Measurements from ENCODE around the gene HOTAIR.

HOTAIR gene

DNA sequence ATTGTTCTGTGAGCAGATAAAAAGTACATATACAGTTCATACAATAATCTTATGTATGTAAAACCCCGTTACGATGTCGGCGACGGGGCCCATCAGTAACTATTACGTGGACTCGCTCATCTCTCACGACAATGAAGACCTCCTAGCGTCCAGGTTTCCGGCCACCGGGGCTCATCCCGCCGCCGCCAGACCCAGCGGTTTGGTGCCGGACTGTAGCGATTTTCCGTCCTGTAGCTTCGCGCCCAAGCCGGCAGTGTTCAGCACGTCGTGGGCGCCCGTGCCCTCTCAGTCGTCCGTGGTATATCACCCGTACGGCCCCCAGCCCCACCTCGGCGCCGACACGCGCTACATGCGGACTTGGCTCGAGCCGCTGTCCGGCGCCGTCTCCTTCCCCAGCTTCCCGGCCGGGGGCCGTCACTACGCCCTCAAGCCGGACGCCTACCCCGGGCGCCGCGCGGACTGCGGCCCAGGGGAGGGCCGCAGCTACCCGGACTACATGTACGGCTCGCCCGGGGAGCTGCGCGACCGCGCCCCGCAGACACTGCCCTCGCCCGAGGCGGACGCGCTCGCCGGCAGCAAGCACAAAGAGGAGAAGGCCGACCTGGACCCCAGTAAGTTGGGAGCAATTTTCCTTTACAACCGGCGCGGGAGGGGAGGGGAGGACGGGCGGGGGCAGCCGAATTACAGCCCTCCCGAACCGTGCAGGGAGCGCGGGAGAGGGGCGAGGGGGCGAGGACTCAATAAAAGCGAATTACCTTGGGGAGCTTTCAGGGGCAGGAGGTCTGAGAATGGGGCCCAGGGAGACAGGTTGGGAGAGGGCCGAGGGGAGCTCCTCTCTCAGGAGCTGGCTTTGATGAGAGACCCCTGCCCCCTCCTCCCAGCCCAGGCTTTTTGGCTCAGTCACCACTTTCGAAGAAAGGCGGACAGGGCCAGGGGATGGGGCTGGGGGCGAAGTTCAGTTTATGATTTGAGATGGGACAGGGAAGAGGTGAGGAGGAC lies 25.7 kb upstream of the HOTAIR start, which contains the start of gene HOXC9:
Gene HOXC9 (plus strand): TSS at position 46 of the 999 bp plus-strand sequence. CDS start 28 bp downstream, at position 74.
- DNase-seq (ENCODE audit: low spot score): no peak

DNA sequence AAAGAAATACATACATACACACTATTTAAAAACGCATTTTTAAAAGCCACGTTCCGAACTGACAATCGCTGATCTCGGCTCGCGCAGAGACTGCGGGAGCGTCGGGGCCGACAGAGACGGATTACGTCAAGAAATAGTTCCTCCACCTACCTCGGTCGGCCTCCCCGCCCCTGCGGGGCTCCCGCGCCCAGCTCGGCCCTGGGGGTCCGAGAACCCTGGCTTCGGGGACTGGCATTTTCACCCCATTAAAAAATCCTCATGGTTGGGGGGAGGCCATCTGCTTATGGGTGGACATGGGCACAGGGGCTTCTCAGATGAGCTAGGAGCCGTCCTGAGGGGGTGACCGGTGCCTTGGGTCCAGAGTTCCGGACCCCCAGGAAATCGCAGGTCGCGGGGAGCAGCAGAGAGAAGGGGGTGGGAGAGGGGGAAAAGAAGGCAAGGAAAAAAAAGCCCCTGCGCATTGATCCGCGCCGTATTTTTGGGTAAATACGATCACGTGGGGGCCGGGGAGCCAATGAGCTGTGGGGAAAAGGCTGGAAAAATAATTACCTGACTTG lies 24.9 kb upstream of the HOTAIR start:
- DNase-seq (ENCODE audit: low spot score): no peak

DNA sequence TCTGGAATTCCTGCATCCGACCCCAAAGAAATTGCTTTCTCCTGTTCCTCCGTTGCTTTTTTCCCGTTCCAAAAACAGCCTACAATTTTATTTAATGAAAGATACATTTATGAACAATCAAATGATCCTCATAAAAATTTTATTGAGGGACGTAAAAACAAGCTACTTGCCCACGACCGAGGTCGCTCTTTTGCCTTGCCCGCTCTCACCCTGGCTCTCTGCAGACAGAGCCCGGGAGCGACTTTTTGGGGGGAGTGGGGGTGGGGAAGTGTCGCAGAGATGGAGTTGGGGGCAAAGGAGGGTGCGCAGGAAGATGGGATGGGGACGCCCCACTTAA lies 24.1 kb upstream of the HOTAIR start:
- DNase-seq (ENCODE audit: low spot score): no peak

DNA sequence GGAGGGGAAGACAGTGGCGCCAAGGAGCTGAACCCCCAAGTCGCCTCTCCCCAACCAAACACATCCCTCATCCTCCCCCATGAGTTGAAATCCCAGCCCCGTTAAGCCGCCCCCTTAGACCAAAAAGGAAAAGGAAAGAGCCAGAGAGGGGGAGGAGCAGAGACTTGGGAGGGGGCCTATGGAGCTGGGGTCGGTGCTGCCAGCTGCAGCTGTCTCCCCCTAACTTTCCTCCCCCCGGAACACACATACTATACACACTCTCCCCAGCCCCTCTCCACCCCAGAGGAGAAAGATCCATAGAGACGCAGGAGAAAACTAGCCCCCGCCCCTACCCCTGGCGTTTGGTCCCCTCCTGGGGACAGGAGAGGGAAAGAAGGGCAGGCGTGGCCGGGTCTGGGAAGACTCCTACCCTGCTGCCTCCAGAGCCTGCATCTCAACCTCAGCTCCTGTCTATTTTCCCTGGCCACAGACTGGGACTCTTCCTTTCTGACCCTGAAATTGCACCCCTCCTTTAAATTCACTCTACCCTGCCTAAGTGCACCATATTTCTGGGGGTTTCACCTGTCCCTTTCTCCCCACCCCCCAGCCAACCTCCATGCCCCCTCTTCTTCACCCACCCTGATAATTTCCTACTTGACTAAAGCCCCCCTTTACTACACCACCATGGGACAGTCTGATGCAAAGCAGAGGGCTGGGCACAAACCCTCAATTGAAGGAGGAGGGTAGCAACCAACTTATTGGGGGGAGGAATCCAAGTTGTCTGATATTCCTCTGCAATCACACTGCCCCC lies 23.6 kb upstream of the HOTAIR start:
- no peak for DNase-seq (ENCODE audit: low spot score)

DNA sequence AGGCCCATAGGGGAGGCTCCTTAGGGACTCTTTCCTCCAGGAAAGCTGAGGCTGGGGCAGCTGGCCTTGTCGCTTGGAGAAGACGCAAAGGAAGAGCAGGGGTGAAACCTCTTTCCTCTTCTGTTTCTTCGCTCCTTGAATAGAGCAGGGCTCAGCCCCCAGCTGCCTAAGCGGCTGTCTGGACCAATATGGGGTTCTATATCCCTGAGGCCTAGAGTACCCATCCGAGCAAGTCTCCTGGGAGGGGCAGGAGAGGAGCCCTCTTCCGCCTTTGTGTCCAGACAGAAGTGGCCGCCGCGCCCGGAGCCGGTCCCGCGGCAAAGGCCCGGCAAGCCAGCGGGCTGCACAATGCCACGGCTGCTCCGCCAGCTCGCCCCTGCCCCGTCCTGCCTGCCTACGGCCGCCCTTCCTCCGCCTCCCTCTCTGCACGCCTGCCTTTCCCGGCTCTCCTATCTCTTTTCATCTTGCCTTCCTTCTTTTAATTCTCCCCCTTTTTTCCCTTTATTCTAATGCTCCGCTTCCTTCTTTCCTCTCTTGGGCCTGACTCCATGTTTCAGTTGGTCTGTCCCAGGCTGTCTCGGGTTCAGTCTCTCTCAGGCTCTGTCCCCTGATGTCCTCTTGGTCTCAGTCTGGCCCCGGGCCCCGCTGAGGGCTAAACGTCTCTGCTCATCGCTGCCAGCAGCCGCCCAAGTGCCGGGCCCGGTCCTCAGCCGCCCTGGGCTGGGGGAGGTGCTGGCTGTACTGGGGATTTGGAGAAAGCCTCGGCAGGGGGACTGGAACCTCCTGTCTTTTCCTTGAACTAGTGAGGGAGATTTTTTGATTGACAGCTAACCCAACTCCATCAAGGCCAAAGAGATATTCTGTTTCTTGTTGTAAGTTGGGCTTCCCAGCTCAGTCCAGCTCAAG lies 22.7 kb upstream of the HOTAIR start:
- DNase-seq (ENCODE audit: low spot score): no peak

DNA sequence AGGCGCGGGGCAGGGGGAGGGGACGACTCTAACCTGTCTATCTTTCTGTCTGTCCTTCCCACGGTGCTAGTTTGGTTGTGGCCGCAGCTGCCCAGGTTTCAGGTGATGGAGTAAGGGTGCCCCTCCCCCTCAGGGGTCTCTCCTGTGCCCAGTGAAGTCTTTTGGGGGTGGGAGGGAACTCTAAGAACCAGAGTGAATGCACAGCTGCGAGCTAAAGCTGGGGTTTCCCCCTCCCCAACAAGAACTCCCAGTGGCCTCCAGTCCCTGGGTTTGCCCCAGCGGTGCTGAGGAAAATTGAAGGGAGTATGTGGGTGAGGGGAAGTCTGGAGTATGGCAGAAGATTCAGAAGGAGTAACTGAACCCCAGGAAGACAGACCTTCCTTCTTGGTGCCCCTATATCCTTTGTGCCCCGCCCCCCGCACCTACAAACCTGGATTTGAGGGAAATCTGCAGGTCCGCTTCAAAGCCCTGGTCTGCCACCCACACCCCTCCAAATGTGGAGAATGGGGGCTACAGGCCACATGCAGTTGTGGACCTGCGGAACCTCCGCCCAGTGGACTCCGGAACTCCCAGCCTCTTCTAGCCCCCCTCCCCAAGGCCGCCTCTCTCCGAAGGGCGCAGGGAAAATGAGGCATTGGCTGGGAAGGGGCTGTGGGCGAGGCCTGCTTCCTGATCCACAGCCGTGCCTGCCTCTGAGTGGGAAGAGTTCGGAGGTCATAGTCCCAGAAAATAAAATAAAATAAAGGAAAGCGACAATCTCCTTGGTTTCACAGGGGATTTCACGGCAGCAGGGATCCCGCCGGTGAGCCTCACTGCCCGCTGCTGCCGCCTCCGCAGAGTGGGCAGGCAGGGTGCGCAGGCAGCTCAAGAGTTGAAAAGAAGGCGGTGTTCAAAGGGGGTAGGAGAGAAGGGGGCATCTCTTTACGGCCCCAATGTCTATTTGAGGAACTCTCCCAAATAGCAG lies 21.8 kb upstream of the HOTAIR start:
- DNase-seq (ENCODE audit: low spot score): no peak

DNA sequence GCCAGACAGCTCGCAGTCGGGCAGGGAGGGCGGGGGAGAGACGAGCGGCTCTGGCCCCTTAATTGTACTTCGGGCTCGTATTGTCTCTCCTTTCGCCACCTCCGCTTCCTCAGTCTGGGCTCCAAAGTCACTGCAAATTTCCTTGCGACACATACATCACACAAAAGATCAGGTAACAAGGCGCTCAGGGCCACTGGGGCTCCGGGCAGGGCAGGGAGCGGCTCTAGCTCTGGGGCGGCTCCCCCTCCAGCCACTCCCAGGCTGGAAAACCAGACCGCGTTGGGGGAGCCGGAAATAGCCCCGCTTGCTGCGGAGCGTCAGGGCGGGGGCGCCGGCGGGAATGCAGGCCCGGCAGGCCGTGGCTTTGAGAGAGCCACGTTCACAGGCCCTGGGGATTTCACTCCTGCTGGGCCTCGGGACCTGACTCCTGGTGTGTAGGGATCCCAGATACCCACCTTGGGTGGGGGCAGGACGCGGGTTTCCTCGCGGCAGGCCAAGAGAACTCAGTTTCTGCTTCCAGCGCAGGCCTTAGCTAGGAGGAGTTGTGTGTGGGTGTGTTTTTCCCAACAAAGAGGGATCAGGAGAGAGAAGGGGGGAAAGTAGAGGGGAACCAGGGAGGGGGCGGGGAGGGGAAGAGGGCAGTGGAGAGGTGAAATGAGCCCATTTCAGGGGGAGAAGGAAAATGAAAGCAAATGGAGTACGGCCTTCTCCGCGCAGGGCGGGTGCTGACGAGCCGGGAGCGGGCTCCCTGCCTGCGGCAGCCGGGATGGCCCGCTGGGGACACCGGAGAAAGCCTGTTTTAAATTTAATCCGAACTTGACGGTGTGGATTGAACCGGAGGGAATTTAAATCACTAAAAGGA lies 20.9 kb upstream of the HOTAIR start:
- DNase-seq (ENCODE audit: low spot score): no peak

DNA sequence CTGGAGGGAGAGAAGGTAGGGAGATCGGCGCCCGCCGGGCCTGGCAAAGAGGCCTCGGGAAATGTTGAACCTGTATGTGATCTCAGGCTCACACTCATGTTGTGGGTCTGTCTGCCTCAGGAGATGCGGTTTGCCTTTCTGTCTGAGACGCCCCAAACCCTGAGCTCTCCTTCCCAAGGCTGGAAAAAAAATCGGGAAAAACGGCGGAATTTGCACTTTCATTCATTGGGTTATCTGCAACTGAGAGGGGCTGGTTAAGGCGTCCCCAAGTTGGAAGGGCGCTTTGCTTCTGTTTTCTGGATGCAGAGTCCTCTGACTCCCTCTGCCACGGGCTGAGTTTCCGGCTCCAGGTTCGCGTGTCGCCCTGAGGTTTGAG lies 20.2 kb upstream of the HOTAIR start:
- no peak for DNase-seq (ENCODE audit: low spot score)

DNA sequence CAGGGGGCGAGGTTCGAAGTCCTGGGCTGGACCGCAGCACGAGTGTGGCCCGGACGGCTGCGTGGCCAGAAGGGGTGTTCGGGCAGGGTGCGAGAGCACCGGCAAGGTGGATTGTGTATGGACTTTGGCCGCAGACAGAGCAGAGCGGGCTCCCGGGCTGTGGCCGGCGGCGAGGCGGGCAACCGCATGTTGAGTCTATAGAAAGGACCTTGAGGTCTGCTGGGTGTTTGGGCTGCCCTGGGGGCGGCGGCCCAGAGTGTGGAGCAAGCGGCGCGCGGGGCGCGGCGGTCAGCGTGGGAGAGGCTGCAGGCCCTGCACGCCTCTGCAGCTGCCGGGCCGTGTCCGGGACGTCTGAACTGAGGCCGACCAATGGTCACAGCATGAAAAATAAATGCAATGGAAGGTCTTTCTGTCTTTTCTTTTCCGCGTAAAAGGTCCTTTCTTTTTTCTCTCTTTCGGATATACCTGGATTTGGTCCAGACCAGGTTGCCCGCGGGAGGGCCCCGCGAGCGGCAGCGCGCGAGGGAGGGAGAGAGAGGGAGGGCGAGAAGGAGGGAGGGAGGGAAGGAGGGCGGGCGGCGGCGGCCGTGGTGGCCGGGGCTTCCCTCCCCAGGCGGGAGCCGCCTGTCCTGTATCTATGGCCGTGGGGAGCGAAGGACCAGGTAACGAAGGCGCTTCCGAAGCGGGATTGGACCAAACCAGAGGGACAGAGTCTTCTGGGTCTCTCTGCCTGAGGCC lies 19.7 kb upstream of the HOTAIR start:
- no peak for DNase-seq (ENCODE audit: low spot score)

DNA sequence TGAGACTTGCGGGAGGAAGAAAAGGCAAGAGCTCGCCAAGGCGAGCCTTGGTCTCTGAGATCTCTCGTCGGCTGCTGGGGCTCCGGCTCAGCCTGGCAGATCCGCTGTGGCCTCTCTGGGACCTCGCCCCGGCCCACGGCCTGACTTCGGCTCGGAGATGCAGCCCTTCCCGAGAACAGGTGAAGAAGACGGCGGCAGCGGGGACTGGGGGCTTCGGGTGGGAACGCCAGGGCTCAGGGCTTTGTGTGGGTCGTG lies 19.2 kb upstream of the HOTAIR start:
- no peak for DNase-seq (ENCODE audit: low spot score)

DNA sequence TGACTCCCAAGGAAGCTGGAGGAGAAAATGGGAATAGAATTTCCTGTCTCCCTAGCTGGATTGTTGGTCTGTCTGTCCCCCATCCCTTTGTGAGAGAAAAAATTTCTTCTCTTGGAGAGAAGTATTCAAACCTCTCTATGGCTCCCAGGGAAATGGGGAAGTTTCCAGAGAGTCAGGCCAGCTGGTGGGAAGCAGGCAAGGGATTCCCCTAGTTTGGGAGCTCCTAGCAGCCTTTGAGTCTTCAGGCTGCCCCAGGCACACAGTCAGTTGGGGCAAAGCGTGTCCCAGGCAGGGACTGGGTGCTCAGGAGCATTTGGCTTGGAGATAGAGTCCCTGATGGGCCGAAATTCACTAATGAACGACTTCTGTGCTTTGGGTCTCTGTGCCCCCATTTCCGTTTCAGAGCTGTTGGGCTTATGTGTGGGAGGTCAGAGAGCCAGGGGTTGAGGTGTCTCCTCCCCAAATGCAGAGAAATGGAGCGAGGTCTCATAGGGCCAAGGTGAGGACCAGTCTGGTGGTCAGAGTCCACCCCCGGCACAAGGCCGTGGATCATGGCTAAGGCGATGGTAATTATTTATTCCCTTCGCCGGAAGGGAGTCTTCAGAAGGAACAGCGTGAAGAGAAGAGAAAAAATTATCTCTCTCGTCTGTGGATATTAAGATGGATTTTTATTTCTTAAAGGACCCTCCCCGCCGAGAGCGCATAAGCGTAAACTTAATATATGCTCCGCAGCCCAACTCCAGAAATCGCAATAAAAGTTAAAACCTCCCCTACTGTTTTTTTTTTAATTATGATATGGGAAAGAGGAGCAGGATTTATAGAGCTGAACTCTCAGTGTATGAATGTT lies 18.6 kb upstream of the HOTAIR start:
- no peak for DNase-seq (ENCODE audit: low spot score)

DNA sequence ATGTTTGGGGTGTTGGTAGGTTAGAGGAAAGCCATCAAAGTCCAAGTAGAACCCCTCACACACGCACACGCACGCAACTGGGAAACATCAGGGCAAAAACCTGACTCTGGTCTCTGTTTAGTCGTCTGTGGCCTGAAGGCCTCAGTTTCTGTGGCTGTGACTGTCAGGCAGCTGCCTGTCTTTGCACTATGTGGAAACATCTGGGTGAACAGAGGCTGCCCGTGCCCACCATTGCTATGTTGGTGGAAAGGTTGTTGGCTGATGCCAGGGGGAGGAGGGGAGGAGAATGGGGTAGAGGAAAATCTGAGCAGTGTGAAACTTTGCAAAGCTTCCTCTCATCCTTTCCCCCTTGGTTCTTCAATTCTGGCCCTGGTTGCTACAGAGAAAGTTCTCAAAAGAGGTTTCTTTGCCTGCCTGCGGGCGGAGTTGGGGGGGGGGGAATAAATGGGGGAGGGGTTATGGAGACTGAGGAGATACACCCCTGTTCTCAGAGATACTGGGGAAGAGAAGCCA lies 17.7 kb upstream of the HOTAIR start:
- no peak for DNase-seq (ENCODE audit: low spot score)

DNA sequence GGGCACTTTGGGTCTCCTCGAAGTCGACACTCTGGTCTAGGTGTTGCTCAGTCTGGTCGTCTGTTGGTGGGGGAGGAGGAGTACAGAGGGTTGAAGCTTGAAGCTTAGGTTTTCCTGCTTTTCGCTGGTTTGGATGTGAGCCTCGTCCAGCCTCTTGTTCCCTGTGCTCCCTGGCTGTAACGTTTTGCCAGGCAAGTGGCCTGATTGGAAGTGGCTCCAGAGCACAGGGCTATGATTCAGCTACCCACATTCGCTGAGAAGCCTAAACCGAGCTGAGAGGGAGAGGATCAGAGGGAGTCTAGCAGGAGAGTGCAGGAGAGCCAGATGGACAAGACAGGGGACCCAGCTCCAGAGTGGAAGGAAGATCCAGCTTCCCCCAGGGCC lies 16.3 kb upstream of the HOTAIR start:
- DNase-seq (ENCODE audit: low spot score): no peak

DNA sequence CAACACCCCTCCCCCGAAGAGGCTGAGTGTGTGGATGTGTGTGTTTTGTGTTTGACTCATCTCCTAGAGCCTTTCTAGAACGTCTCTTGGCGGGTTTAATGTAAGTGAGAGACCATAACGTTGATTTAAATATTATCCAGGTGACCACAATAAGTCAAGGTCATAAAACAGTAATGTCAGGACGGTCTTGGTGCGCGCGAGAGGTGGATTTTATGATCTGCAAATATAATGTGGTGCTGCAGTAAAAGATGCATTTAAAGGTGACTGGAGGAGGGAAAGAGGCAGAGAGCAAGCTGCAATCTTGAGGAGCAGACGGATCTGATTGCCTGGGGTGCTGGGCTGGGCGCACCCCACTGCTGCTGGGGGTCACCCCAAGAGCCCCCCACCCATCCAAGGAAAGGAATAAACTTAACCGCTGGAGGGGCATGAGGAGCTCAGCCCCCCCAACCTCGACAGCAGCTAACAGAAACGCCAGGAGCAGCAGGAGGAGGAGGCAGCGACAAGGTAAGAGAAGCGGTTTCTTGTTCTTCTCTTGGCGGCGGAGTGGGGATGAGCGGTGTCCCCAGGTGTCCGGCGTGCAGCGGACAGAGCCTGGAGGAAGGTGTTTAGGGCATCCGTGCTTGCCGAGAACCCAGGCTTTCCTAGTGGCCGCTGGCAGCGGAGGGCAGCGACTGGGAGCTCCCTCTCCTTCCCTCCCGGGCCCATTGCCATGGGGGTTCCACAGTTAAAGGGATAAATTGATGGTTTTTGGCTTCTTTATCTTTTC lies 15.7 kb upstream of the HOTAIR start:
- no peak for DNase-seq (ENCODE audit: low spot score)

DNA sequence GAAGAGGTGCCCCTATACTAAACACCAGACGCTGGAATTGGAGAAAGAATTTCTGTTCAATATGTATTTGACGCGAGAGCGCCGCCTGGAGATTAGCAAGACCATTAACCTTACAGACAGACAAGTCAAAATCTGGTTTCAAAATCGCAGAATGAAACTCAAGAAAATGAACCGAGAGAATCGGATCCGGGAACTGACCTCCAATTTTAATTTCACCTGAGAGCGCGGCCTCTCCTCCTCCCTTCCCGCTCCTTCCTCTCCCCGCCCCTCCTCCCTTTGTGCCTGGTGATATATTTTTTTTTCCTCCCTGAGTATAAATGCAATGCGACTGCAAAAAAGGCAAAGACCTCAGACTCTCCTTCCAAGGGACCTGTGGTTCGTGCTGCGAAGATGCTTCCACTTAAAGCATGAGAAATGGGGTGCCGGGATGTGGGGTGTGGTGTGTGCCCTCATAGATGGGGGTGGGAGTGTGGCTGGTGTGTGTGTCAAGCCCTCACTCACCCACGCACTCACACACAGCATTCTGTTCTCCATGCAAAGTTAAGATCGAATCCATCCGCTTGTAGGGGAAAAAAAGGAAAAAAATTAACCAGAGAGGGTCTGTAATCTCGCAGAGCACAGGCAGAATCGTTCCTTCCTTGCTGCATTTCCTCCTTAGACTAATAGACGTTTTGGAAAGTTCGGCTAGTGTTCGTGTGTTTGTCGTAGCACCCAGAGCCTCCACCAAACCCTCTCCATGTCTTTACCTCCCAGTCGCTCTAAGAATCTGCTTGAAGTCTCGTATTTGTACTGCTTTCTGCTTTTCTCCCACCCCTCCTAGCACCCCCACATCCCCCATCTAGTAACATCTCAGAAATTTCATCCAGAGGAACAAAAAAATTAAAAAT lies 14.7 kb upstream of the HOTAIR start:
- peak; percentile 15 for DNase-seq (ENCODE audit: low spot score)

DNA sequence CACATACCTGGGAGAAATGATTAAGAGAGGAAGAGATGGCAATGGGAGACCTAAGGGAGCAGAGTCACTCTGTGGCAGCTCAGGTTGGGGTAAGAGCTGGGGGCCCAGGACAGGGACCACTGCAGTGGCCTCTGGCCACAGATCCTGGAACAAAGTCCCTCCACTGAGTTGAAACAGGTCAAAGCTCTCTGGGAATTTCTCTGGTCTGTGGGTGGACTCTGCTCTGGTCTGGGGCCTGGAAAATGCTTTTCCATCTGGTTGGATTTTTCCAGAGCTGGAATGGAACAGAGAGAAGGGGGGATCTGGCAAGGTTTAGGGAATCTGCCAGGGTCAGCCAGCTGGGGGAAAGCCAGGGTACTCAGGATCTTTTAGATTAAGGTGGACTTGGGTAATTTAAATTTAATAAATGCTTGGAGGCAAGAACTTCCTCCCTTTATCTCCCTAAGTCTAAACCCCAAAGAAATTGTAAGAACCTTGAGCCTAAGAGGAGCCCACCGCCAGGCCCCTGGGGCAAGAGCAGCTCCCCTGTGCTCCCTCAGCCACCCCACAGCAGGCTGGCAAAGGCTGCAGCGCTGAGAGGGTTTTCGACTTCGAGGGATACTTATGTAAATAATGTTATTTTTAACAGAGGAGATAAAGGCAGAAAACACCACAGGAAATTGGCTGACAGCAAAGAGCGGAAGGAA lies 13.9 kb upstream of the HOTAIR start:
- no peak for DNase-seq (ENCODE audit: low spot score)

Measured in putamen (tissue), 1 donor.